CD4-positive, alpha-beta T cell treated with Interleukin-10 for 1 hour (primary cell): ENCODE measurements around the gene RNGTT.
A peak's percentile ranks its signal among the peaks of the same experiment; 100 is the strongest.
"Not testable (repeated sequence)": the region's sequence is repeated elsewhere in the genome, so short reads cannot be mapped to it uniquely, and the experiment has no call there.

Experiments
- DNase-seq: peaks from one replicate; pipeline ENCODE4 v3.0.0-alpha.2; 2020

The RNGTT gene

DNA sequence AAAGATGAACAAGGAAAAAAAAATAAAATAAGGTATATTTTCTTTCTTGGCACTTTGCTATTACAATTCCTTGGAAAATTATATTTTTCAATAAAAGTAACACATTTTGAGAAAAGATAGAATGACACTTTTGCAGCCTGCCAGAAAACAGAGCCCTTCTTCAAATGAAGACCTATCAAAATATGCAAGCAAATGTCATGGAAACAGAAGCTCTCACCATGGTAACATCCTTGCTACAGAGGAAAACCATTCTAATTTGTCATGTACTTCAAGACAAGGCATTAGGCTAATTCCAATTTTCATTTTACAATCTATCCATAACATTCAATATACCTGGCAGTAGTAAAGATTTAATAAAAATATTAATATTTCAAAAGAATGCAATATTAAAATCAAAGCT is 177.9 kb downstream of the RNGTT start:
- DNase-seq = no peak

DNA sequence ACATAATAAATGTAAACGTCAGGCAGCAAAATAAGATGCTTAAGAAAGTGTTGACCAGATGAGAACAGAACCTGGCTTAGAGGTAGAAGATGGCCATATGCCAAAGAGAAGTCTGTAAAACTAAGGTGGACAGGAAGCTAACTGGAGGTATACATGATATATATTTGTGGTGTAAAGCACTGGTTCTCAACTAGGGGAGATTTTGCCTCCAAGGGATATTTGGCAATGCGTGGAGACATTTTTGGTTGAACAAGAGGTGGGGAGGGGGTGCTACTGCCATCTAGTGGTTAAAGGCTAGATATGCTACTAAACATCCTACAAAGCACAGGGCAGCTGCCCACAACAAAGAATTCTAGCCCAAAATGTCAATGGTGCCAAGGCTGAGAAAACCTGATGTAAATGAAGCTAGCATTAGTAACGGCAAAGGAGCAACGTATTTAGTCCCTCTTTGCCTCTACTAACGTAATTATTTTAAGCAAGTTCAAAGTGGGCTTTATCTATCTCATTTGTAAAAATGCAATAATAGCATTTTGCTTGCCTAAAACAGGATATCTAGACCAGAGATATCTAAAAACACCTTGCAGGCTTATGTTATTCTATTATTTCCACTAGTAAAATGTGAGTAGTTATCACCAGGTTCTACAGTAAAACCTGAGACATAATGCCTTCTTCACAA is 182.6 kb downstream of the RNGTT start:
- DNase-seq = peak; percentile 68

- DNase-seq = no peak
These were observed 187.4 kb downstream of the RNGTT start for GRCh38 chr6:88775866-88776571.

DNA sequence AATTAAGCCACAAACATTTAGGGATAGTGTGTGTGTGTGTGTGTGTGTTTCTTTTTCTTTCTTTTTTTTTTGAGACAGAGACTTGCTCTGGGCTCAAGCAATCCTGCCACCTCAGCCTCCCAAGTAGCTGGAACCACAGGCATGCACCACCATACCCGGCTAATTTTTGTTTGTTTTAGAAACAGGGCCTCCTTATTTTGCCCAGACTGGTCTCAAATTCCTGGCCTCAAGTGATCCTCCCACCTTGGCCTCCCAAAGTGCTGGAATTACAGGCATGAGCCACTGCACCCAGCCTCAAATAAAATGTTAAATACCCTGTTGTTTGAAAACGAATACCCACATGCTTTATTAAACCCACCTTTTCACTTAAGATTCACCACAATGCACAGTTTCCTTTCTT is 195.3 kb downstream of the RNGTT start:
- DNase-seq = not testable (repeated sequence)

DNA sequence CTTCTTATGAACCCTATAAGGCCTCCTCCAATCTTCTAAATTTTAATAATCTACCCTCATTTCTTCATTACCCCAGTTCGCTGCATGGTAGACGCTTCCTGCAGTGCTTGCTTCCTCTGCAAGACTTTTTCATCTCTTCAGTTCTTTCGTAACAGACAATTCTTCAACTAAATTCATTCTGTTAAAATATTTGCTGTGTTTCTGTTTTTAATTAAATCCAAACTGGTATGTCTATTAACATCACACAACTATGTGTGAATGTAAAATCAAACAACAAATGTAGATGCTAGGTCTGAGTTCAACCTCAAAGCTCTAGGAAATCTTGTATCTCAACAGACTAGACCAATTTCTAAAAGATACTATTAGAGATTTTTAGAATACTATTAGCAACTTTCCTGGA is 199.3 kb downstream of the RNGTT start:
- DNase-seq = no peak

DNA sequence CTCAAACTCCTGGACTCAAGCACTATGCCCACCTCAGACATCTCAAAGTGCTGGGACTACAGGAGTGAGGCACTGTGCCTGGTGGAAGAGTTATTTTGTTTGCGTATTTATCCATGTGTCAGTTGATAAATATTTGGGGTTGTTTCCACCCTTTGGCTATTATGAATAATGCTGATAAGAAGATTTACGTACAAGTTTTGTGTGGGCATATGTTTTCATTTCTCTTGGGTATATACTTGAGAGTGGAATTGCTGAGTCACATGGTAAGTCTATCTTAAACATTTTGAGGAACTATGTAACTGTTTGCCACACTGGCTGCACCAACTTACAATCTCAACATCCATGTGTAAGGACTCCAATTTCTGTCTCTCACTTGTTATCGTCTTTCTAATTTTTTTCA is 200.3 kb downstream of the RNGTT start:
- no peak for DNase-seq

GRCh38 chr6:88761237-88762031 is 202.0 kb downstream of the RNGTT start:
- DNase-seq = peak; percentile 7

DNA sequence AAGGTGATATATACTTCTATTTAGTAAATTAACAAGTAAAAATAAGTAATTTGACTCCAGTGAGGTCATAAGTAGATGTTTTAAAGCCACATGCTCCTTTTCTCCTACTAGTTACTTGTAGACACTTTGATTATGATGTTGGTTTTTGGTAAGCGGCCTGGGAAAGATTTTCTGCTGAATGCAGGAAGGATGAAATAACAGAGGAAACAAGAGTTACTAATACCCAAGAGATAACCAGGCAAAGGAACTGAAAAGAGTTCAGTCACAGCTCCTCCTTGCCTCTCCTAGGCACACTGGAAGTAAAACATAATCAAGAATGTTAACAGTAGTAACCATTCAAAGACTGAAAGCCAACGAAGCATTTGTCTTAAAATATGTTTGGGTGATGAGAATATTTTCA is 203.3 kb downstream of the RNGTT start:
- DNase-seq = no peak

DNA sequence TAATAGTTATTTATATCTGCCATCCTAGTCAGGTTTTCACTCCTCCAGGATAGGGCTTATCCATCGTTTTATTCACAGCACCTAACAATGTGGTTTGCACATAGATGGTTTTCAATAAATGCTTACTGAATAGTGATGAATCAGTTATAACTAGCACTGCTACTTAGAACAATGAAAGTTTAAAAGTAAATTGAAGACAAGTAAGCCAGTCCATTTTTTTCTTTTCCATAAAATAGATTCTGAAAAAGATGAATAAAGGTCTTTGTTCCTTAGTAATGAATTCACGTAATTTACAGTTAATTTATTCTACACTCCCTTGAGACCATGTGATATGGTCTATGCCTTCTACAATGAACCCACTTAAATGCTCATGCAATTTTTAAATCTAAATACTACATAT is 212.5 kb downstream of the RNGTT start:
- no peak for DNase-seq

DNA sequence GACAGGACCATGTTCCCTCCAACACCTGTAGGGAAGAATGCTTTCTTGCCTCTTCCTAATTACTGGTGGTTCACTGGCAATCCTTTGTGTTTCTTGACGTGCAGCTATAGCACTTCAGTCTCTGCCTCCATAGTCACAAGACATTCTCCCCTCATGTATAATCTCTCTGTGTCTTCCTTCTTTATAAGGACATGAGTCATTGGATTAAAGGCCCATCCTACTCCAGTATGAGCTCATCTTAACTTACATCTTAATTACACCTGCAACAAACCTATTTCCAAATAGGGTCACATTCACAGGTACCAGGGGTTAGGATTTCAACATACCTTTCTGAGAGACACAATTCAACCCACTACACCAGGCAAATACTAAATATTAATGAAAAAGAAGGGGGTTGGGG is 213.6 kb downstream of the RNGTT start:
- DNase-seq = no peak

GRCh38 chr6:88748141-88748540 is 215.3 kb downstream of the RNGTT start:
- no peak for DNase-seq

DNA sequence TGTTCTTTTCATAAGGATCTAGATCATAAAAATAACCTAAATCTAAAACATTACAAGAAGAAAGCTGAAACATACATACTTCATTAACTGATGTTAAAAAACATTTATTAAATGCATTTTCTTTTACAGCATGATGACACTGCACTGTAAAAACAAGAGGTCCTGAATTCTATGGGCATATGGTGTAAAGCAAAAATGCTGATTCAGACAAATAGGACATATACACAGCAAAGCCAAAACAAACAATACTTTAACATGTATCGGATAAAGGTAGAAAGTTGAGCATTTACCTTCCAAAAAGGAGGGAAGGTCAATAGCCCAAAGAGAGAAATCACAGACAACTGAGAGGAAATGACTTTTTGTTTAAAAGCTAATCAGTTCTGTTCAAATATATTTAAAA is 221.5 kb downstream of the RNGTT start:
- DNase-seq = no peak

- no peak for DNase-seq
These were observed 222.3 kb downstream of the RNGTT start for GRCh38 chr6:88741071-88741470.

DNA sequence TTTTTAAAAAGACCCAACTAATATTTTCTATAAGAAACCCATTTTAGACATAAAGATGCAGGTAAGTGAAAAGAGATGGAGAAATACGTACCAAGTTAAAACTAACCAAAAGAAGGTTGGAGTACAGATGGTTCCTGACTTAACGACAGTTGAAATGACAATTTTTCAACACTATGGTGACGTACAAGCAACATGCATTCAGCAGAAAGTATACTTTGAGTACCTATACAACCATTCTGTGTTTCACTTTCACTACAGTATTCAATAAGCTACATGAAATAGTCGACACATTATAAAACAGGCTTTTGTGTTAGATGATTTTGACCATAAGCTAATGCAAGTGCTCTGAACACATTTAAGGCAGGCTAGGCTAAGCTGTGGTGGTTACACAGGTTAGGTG is 228.9 kb downstream of the RNGTT start:
- DNase-seq = no peak

GRCh38 chr6:88730611-88731011 is 232.8 kb downstream of the RNGTT start:
- DNase-seq = no peak

DNA sequence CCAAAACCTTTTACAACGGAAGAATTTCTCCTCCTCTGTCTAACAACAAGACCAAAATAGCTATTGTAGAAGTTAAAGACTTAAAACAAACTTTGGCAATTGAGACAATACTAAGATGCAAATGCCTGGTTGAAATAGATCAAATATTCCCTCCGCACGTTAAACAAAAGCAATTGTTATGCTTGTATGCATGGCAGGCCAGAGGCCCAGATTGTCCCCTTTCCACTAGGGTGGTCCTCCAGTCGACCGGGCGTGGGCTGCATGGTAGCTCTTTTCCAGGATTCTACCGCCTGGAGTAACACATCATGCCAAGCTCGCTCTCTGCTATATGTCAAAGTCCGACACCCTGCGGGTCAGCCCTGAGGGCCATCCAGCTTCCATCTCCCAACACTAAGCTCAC is 234.7 kb downstream of the RNGTT start:
- DNase-seq = no peak

- not testable (repeated sequence) for DNase-seq
These were observed 237.0 kb downstream of the RNGTT start for GRCh38 chr6:88726409-88726808.

DNA sequence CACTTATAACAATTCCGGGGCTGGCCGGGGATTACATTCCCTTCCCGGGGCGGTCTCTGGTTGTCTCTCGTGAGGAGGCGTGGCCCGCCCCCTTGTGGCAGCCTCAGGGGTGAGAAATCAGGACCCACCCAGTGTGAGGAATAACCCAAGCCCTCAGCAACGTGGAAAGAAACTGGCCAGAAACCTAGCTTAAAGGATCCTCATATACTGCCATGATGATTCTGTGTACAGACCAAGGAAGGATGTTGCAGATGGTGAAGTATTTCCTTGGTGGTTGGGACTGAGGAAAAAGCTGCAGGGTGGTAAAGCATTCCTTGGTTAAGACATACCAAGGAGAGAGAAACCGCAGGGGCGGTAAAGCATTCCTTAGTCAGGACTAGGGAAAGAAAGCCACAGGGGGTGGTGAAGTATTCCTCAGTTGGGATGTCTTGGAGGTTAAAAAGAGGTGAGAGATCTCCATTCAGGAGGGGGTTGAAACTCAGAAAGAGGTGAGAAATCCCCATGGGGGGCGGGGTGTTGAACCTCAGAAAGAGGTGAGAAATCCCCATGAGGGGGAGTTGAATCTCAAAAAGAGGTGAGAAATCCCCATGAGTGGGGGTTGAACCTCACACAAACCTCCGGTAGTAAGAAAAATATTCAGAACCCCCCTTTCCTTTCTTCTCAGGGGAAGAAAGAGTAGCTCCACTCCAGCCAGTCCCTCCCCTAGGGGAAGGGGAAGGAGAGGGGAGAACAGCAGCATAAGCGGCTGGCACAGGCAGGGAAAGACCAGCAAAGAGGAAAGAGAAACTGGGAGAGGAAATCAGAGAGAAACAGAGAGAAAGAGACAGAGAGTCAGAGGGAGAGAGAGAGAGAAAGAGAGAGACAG is 238.1 kb downstream of the RNGTT start:
- no peak for DNase-seq

GRCh38 chr6:88722686-88723085 is 240.7 kb downstream of the RNGTT start:
- no peak for DNase-seq

DNA sequence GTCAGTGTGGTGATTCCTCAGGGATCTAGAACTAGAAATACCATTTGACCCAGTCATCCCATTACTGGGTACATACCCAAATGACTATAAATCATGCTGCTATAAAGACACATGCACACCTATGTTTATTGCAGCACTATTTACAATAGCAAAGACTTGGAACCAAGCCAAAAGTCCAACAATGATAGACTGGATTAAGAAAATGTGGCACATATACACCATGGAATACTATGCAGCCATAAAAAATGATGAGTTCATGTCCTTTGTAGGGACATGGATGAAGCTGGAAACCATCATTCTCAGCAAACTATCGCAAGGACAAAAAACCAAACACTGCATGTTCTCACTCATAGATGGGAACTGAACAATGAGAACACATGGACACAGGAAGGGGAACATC is 247.0 kb downstream of the RNGTT start:
- DNase-seq = not testable (repeated sequence)

GRCh38 chr6:88712243-88712936 is 251.0 kb downstream of the RNGTT start:
- no peak for DNase-seq

GRCh38 chr6:88709819-88710246 is 253.6 kb downstream of the RNGTT start:
- no peak for DNase-seq
